Inflammatory macrophage (primary cell): ENCODE results near the gene ALKBH1.
"Not testable (repeated sequence)": the region's sequence is repeated elsewhere in the genome, so short reads cannot be mapped to it uniquely, and the experiment has no call there.

Source experiments
- DNase-seq, 2 donors: peaks; one replicate each; pipeline ENCODE4 v3.0.0-alpha.2; 2020 to 2022

Gene ALKBH1

DNA sequence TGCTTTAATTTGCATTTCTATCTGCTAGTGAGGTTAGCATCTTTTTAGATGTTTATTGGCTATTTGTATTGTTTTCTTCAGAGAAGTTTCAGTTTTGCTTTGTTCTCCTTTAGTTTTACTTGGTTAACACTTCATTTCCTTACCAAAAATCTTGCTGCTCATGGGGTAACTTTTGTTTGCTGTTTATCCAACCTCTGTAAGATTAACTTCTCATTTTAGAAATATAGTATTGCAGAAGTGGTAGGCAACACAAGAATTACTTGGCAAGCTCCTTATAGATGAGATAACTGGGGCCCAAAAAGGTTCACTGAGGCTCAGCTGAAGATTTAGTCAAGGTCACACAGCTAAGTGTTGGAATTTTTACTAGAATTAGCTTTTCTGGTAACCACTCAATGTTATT, 40.5 kb downstream of the ALKBH1 start:
- peak; percentile 51 to 80 for DNase-seq

DNA sequence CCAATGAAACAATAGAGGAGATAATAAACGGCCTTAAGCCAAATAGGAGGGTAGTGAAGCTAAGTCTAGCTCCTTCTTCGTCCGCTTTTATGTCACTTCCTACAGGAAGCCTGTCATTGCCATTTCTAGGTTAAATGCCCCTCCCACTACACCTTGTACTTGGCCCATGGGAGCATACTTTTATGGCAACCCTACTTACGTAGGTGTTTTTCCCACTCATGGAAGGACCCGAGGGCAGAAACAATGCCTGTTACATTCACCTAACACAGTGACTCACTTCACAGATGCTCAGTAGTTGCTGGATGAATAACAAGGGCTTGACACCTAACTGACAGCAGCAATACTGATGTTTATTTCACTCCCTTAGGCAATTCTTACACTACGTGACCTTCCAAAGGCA, 44.5 kb downstream of the ALKBH1 start:
- no peak for DNase-seq

DNA sequence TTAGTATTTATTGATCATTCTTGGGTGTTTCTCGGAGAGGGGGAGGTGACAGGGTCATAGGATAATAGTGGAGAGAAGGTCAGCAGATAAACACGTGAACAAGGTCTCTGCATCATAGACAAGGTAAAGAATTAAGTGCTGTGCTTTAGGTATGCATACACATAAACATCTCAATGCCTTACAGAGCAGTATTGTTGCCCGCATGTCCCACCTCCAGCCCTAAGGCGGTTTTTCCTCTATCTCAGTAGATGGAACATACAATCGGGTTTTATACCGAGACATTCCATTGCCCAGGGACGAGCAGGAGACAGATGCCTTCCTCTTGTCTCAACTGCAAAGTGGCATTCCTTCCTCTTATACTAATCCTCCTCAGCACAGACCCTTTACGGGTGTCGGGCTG, 46.3 kb downstream of the ALKBH1 start:
- not testable (repeated sequence) for DNase-seq

DNA sequence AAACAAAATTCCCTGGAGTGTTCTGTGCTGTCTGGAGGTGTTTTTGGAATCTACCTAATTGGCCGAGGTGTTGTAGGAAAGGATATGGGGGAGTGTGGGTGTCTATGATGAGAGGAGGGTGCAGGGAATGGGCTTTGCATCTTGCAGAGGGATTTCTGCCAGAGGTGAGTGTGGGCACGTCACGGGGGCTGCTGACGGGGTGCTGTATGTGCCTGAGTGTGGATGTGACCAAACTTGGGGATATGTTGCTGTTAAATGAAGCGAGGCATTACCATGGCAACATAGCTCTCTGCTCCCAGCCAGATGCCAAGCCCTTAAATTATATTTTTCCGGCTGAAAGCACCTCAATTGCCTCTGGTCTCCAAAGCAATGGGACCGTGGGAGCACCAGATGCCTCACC, 47.1 kb downstream of the ALKBH1 start:
- no peak for DNase-seq

DNA sequence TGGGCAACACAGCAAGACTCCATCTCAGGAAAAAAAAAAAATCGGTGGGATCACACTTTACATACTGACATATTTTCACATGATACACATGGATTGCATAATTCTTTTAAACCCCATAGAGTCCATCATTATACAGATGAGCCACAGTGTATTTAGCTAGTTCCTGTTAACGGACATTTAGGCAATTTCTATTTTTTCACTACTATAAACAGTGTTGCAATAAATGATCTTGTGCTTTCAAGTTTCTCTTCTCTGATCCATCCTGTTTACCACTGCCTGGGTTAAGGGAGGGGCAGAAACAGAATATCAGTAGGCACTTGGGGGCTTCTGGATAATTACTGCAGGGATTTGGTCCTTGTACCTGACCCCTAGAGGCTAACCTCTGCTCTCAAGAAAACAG, 48.0 kb downstream of the ALKBH1 start:
- DNase-seq, result peak; percentile 74 to 96

DNA sequence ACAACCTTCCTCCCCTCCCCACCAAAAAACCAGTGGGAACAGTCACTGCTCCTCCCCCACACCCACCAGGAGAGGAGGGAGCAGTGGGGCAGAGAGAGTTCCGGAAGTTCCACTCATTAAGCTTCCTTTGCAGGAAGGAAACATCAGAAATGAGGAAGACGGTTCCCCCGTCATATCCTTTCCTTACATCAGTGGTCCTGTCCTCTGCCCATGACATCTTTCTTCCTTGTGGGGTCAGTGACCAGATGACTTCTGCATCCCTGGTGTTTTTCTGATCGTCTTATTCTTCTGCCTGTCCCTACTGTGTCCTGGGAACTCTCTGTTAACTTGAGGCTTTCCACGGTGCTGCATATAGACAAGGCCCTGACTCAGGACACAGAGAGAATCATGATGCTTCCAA, 50.5 kb downstream of the ALKBH1 start:
- peak; percentile 67 to 71 for DNase-seq

DNA sequence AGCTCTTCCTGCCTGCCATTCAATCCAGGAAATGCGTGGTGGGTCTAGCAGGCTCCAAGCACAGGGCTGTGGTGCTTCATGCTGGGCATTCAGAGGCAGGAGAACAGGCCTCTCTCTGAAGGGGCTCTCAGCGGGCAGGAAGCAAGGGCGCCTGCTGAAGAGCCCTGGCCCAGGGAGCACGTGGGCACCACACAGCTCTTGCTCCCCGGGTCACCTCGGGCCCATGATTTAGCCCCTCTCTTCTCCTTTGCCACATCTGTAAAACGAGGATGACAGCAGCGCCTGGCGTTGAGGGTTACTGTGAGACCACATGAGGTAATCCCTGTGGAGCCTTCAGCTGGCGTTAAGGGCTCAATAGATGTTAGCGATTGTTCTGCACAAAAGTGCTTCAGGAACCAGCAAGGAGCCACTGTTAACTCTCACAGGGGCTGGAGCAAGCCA, 53.8 kb downstream of the ALKBH1 start:
- DNase-seq, result no peak

DNA sequence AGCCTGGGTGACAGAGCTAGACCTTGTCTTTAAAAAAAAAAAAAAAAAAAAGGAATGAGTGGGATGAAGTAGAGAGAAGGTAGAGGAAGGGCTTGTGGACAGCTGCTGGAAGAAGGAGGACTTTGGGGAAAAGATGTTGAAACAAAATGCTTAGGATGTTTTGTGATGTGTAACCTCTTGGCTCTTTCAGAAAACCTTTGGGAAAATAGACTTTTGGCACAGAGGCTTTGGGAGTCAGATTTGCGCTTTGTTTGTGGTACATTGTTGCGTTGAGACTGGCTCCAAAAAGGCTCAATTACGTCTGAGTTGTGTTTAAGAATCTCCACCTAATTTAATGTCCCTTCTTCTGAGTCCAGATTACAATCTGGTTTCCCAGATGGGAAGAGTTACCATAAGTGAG, 58.5 kb downstream of the ALKBH1 start:
- DNase-seq, result no peak

DNA sequence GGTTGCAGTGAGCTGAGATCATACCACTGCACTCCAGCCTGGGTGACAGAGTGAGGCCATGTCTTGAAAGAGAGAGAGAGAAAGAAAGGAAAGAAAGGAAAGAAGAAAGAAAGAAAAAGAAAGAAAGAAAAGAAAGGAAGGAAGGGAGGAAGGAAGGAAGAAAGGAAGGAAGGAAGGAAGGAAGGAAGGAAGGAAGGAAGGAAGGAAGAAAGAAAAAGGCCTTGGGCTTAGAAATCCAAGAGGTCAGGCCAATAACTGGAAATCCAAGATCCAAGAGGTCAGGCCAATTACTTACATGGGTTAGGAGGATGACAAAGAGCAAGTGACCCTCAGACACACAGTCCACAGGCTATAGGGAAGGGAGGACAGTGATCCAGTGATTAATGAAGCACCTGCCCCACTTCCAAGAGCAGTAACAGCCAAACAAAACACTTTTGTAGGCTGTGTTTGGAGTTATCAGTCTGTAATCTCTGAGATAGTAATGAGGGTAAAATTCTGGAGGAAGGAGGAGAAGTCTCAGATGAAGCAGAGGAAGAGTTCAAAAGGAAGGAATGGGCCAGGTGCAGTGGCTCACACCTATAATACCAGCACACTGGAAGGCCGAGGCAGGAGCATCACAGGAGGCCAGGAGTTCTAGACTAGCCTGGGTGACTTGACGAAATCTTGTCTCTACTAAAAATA, 59.2 kb downstream of the ALKBH1 start:
- DNase-seq, result no peak

DNA sequence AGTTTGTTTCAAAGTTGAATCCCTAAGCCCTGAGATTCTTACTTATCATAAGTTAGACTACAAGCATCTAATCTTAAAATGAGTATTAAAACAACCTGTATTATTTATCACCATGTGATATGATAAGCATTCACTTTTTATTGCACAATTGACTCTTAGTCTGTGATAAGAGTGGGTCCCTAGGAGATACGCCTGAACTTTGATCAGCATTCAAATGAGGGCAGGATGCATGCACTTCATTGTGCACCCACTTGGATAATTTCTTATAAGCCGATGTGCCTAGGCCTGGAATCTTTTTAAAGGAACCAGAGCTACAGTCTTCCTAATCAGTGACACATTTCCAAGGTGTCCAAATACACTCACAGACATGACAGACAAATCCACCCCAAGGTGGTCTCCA, 60.0 kb downstream of the ALKBH1 start:
- no peak for DNase-seq

DNA sequence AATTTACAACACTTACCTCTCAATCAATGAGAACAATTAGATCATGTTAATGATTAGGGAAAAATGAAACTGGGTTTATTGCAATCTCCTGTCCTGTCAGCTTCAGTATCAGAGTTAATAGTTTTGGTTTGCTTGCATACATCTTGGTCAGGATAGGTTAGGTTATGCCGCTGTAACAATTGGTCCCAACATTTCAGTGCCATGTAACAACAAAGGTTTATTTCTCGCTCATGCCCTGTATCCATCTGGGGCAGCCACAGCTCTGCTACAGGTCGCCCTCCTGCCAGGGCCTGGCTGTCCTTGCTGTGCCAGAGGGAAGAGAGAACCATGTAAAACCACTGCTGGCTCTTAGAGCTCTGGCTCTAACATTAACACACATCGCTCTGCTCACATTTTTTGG, 60.9 kb downstream of the ALKBH1 start:
- no peak for DNase-seq

DNA sequence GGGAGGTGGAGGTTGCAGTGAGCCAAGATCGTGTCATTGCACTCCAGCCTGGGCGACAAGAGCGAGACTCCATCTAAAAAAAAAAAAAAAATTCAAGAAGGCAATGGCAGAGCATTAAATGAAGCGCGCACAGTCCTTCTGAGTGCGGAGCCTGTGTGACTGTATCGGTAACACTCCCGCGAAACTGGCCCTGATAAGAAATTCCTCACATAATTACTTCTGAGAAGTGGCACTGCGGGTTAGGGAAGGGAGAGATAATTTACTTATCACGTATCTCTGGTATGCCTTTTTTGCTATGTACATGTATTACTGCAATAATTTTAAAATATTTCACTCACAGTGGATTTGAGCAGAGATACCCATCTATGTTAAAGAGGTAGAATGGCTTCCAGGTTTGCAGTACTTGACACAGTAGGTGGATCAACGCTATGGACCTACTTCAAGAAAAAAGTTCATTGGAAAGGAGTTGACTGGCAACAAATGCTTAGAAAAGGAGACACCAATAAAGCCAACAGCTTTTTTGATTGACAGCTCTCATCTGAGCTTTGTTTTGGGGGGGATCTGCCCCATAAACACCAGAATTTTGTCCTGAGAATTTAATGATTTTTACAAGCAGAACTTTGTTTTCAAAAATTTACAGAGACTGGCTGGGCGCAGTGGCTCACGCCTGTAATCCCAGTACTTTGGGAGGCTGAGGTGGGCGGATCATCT, 62.1 kb downstream of the ALKBH1 start:
- DNase-seq, result no peak

DNA sequence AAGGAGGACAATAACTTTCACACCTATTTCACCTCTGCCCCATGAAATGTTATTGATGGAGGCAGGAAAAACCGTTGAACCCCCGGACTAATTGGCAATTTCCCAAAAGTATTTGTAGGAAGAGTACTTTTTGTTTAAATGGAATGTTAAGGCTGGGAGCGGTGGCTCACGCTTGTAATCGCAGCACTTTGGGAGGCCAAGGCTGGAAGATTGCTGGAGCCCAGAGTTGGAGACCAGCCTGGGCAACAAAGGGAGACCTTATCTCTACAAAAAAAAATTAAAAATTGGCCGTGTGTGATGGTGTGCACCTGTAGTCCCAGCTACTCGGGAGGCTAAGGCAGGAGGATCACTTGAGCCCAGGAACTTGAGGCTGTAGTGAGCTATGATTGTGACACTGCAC, 65.4 kb downstream of the ALKBH1 start:
- DNase-seq, result no peak

DNA sequence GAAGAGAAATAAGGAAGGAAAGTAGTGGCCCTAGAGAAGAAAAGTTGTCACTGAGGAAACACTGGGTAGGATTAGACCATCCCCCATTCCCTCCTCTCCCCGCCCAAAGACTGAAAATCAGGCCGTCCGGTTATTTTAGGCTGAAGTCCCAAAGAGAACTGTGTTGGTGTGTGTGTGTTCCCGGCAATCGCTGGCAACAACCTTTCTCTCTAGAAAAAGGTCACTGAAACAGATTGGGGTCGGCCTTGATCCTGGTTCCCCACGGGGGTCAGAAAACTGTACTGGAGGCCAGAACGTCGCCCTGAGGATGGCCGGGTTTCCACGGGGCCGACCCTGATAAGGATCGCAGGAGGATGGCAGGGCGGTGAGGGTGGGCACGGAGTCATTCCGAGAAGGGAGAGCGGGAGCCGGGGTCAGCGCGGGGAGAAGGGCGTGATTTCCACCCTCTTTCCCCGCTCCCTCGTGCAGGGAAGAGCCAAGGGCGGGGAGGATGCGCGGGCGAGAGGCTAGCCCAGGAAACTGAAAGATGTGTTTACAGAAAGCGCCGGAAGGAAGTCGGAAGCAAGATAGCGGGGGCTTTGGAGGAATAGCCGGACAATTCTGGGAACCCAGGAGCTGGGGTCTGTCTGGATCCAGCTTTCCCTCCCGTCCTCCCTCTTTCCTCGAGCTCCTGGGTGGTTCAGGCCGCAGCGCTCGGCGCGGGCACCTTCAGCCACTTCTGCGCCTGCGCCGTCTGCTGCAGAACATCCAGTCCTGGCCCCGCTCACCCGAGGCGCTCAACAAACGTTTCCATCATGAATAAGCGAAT, 66.1 kb downstream of the ALKBH1 start:
- peak; percentile 72 to 79 for DNase-seq

DNA sequence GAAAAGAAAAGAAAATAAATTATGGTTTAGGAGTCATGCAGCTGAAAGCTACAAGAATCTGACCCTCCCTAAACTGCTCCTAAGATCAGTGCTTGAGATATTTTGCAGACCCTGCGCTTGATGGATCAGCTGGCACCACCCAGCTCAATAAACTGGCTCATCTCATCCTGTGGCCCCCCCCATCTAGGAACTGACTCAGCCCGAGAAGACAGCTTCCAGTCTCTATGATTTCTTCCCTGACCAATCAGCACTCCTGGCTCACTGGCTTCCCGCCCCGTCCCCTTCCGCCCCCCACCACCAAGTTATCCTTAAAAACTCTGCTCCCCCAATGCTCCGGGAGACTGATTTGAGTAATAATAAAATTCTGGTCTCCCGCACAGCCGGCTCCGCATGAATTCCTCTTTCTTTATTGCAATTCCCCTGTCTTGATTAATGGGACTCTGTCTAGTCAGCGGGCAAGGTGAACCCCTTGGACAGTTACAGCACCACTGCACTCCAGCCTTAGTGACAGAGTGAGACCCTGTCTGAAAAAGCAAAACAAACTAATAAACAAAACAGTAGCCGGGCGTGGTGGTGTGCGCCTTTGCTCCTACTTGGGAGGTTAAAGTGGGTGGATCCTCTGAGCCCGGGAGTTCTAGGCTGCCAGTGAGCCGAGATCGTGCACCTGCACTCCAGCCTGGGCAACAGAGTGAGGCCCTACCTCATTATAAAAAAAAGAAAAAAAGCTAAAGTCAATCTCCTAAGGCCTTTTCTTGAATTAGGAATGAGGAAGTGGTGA, 66.9 kb downstream of the ALKBH1 start:
- peak; percentile 23 to 24 for DNase-seq

DNA sequence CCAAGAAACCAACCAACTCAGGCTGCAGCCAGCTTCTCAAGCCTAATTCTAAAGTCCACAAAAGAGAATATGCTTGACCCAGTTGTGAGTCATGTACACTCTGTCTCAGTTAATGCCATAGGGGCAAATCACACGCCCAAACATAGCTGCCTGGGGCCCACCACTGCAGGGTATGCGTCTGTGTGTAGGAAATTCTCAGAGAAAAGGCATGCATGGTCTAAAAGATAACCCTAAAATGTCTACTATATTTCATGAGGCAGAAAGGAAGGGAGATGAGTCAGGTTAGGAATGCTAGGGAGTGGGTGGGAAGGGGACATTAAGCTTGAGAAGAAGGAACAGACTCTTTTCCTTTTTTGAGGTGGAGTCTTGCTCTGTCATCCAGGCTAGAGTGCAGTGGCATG, 69.1 kb downstream of the ALKBH1 start:
- peak; percentile 38 to 60 for DNase-seq

DNA sequence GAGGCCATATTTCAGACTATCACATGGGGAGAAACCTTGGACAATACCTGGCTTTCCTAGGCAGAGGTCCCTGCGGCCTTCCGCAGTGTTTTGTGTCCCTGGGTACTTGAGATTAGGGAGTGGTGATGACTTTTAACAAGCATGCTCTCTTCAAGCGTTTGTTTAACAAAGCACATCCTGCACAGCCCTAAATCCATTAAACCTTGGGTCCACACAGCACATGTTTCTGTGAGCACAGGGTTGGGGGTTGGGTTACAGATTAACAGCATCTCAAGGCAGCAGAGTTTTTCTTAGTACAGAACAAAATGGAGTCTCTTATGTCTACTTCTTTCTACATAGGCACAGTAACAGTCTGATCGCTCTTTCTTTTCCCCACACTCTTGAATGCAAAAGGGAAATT, 72.0 kb downstream of the ALKBH1 start:
- DNase-seq, result not testable (repeated sequence)

DNA sequence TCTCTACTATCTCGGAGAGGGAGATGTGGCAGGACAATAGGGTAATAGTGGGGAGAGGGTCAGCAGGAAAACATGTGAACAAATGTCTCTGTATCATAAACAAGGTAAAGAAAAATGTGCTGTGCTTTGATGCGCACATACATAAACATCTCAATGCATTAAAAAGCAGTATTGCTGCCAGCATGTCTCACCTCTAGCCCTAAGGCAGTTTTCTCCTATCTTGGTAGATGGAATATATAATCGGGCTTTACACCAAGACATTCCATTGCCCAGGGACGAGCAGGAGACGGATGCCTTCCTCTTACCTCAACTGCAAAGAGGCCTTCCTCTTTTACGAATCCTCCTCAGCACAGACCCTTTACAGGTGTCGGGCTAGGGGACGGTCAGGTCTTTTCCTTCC, 72.4 kb downstream of the ALKBH1 start:
- DNase-seq, result not testable (repeated sequence)

DNA sequence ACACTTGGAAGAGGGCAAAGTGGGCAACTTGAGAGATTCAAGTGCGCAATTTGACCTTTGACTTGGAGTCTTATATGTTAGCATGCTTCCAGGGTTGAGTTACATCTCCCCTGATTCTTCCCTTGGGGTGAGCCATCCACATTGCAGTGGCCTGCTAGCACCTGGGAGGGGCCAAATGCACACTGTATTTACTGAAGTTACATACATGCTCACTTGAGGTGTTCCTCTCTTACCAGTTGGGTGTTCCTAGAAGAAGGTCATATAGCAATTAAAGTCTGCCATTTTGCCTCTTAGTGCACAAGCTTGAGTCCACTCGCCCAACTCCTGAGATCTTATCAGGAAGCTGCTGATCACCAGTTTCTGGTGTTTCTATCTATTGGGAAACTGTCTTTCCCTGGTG, 77.7 kb downstream of the ALKBH1 start:
- DNase-seq, result no peak

DNA sequence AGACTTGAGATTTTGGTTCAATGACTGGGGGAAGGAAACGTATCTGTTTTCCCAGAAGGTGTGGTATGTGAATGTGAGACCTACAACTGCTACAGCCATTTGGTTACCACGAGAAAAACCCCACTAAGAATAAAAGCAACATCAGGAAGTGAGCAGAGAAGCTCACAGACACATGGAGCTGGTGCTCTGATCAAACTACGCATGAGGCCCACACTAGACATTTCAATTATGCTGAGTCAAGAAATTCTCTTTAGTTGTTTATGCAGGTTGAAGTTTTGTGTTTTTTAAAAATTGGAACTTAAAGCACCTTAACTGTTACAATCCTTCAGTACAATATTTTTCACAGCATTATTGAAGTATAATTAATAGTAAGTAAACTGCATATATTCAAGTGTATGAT, 82.5 kb downstream of the ALKBH1 start:
- DNase-seq, result no peak

DNA sequence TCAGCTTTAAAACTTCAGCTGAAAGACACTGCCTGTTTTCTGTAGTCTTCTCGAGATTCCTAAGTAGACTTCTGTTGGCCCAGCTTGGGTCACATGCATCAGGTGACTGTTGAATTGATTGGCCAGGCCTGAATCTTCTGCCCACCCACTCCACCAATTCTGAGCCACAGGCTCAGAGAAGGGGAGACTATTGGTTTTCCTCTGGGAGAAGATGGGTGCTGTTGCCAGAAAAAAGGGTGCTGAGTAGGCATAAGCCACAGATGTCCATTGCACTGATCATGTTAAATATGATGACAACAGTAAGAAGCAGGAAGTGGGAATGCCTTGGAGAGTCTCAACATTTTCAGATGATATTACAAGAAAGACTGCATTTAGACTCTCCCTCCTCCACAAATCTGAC, 84.6 kb downstream of the ALKBH1 start:
- no peak for DNase-seq
